ENCODE data around the gene MRPS10.

MRPS10 gene

DNA sequence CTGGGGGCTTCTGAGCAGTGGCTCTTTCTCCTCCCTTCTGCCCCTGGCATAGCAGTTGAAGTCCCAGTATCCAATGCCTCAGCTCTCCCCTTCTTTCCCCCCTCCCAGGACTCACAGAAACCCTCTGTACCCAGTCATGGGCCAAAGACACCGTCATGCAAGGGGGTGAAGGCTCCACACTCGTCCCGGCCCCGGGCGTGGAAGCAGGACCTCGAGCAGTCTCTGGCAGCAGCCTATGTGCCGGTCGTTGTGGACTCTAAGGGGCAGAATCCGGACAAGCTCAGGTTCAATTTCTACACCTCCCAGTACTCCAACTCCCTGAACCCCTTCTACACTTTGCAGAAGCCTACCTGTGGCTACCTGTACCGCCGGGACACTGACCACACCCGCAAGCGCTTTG, 54.8 kb downstream of the MRPS10 start:
- no peaks in the 10 kb centered on the region for H3K27me3 Mint-ChIP-seq
- H3K4me1 Mint-ChIP-seq (ENCODE audit: low read depth) = no peaks in the 10 kb centered on the region
- no peaks in the 10 kb centered on the region for H3K9me3 Mint-ChIP-seq (ENCODE audit: low read depth)
- no peak overlapping the region for H3K27ac Mint-ChIP-seq
- no peak overlapping the region for H3K4me3 Mint-ChIP-seq
- no peaks in the 10 kb centered on the region for H3K36me3 Mint-ChIP-seq

DNA sequence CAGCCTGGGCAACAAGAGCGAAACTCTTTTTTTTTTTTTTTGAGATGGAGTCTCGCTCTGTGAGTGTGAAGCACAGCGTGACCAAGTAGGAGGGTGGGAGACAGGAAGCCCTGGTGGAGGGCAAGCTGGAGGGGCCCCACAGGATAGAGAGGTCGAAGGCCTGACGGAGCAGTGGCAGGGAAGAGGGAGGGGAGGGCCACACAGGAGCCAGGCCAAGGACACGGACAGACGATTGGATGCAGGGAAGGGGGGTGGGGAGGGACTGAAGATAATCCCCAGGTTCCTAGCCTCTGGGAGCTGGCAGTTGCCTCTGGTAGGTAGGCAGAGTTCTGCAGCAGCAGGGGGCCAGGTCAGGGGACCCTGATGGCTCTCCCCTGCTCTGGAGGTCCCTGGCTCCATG, 55.3 kb downstream of the MRPS10 start:
- Mint-ChIP-seq H3K27ac (no peak overlapping the region), H3K4me1 (ENCODE audit: low read depth) (no peaks in the 10 kb centered on the region), H3K4me3 (no peak overlapping the region), H3K27me3 (no peaks in the 10 kb centered on the region), H3K9me3 (ENCODE audit: low read depth) (no peaks in the 10 kb centered on the region), H3K36me3 (no peaks in the 10 kb centered on the region)

- no peaks in the 10 kb centered on the region for H3K27me3 Mint-ChIP-seq
- H3K36me3 Mint-ChIP-seq = no peaks in the 10 kb centered on the region
- no peaks in the 10 kb centered on the region for H3K9me3 Mint-ChIP-seq (ENCODE audit: low read depth)
- H3K27ac Mint-ChIP-seq = no peak overlapping the region
- H3K4me1 Mint-ChIP-seq (ENCODE audit: low read depth) = no peaks in the 10 kb centered on the region
- H3K4me3 Mint-ChIP-seq = no peak overlapping the region
Measured at GRCh38 chr6:42159431-42160024, 58.1 kb downstream of the MRPS10 start.

- no peaks in the 10 kb centered on the region for H3K4me1 Mint-ChIP-seq (ENCODE audit: low read depth)
Measured at GRCh38 chr6:42158631-42159030, 59.0 kb downstream of the MRPS10 start.

DNA sequence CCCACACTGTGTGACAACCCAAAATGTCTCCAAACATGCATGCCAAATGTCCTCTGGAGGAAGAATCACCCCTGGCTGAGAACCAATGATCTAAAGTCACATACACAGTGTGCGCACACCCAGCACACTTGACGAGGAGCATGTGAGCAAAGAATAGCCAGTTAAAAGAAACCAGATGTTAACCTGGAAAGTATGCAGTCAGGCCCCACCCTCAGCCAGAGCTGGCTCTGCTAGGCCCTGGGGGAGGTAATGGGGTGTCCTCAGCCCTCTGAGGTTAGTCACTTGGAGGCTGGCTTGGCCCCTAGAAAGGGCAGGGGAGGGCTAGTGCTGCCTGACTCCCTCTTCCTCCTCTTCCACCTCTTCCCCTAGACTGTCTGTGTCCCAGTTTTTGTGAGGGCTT, 59.6 kb downstream of the MRPS10 start:
- H3K4me3 Mint-ChIP-seq = no peak overlapping the region
- no peak overlapping the region for H3K27ac Mint-ChIP-seq
- H3K9me3 Mint-ChIP-seq (ENCODE audit: low read depth) = no peaks in the 10 kb centered on the region
- no peaks in the 10 kb centered on the region for H3K27me3 Mint-ChIP-seq
- H3K4me1 Mint-ChIP-seq (ENCODE audit: low read depth) = no peaks in the 10 kb centered on the region
- H3K36me3 Mint-ChIP-seq = no peaks in the 10 kb centered on the region

More at GRCh38 chr6:42158631-42159030, 59.0 kb downstream of the MRPS10 start:
- no peaks in the 10 kb centered on the region for H3K9me3 Mint-ChIP-seq (ENCODE audit: low read depth)
- H3K27me3 Mint-ChIP-seq = no peaks in the 10 kb centered on the region
- H3K27ac Mint-ChIP-seq = no peak overlapping the region
- no peak overlapping the region for H3K4me3 Mint-ChIP-seq
- no peaks in the 10 kb centered on the region for H3K36me3 Mint-ChIP-seq
